ENCODE data around the gene CABP4.

CABP4 gene

GRCh38 chr11:67455054-67455453 is at the start of gene CABP4:
CABP4 (plus strand) TSS chr11:67455354; CDS start chr11:67455424, 70 bp downstream.
- no peak for DNase-seq
- in situ Hi-C loops (cut with MboI; ENCODE audit: low pct_unique_long_range_greater_than_20kb, low sequenced_read_pairs), result no loop called here

- no peak for DNase-seq
- in situ Hi-C loops (cut with MboI; ENCODE audit: low pct_unique_long_range_greater_than_20kb, low sequenced_read_pairs), result no loop called here
Measured at GRCh38 chr11:67405688-67406339, 49.3 kb upstream of the CABP4 start.

GRCh38 chr11:67406420-67406968 is 48.7 kb upstream of the CABP4 start:
- no peak for DNase-seq
- in situ Hi-C loops (cut with MboI; ENCODE audit: low pct_unique_long_range_greater_than_20kb, low sequenced_read_pairs), result no loop called here

- no peak for DNase-seq
- in situ Hi-C loops (cut with MboI; ENCODE audit: low pct_unique_long_range_greater_than_20kb, low sequenced_read_pairs), result no loop called here
Measured at GRCh38 chr11:67406969-67407687, 48.0 kb upstream of the CABP4 start.

GRCh38 chr11:67407688-67408163 is 47.4 kb upstream of the CABP4 start:
- no peak for DNase-seq
- in situ Hi-C loops (cut with MboI; ENCODE audit: low pct_unique_long_range_greater_than_20kb, low sequenced_read_pairs), result no loop called here

- in situ Hi-C loops (cut with MboI; ENCODE audit: low pct_unique_long_range_greater_than_20kb, low sequenced_read_pairs), result no loop called here
- no peak for DNase-seq
Measured at GRCh38 chr11:67408437-67409200, 46.5 kb upstream of the CABP4 start.

GRCh38 chr11:67409261-67409666 is 45.9 kb upstream of the CABP4 start:
- DNase-seq, result peak; percentile 60
- in situ Hi-C loops (cut with MboI; ENCODE audit: low pct_unique_long_range_greater_than_20kb, low sequenced_read_pairs), result no loop called here

GRCh38 chr11:67409781-67410368 is 45.3 kb upstream of the CABP4 start:
- DNase-seq, result no peak
- in situ Hi-C loops (cut with MboI; ENCODE audit: low pct_unique_long_range_greater_than_20kb, low sequenced_read_pairs), result no loop called here

- in situ Hi-C loops (cut with MboI; ENCODE audit: low pct_unique_long_range_greater_than_20kb, low sequenced_read_pairs), result no loop called here
- no peak for DNase-seq
Measured at GRCh38 chr11:67410369-67410831, 44.8 kb upstream of the CABP4 start.

- in situ Hi-C loops (cut with MboI; ENCODE audit: low pct_unique_long_range_greater_than_20kb, low sequenced_read_pairs), result no loop called here
- no peak for DNase-seq
Measured at GRCh38 chr11:67410984-67411784, 44.0 kb upstream of the CABP4 start.

GRCh38 chr11:67411785-67412152 is 43.4 kb upstream of the CABP4 start:
- DNase-seq, result no peak
- in situ Hi-C loops (cut with MboI; ENCODE audit: low pct_unique_long_range_greater_than_20kb, low sequenced_read_pairs), result no loop called here

GRCh38 chr11:67412495-67413179 is 42.5 kb upstream of the CABP4 start:
- in situ Hi-C loops (cut with MboI; ENCODE audit: low pct_unique_long_range_greater_than_20kb, low sequenced_read_pairs), result no loop called here
- DNase-seq, result no peak

GRCh38 chr11:67413266-67413849 is 41.8 kb upstream of the CABP4 start:
- no peak for DNase-seq
- in situ Hi-C loops (cut with MboI; ENCODE audit: low pct_unique_long_range_greater_than_20kb, low sequenced_read_pairs), result no loop called here

GRCh38 chr11:67415501-67416304 is 39.5 kb upstream of the CABP4 start, which contains the start of gene CARNS1:
CARNS1 (plus strand) TSS chr11:67415678; CDS start chr11:67416200, 522 bp downstream.
- in situ Hi-C loops (cut with MboI; ENCODE audit: low pct_unique_long_range_greater_than_20kb, low sequenced_read_pairs), result no loop called here
- no peak for DNase-seq

- in situ Hi-C loops (cut with MboI; ENCODE audit: low pct_unique_long_range_greater_than_20kb, low sequenced_read_pairs), result no loop called here
- peak; percentile 43 for DNase-seq
Measured at GRCh38 chr11:67416416-67417335, 38.5 kb upstream of the CABP4 start.

- no peak for DNase-seq
- in situ Hi-C loops (cut with MboI; ENCODE audit: low pct_unique_long_range_greater_than_20kb, low sequenced_read_pairs), result no loop called here
Measured at GRCh38 chr11:67417425-67417824, 37.7 kb upstream of the CABP4 start.

Measured in KBM-7 (cell line).